HepG2 (cell line): ENCODE data around the gene COX5B. TPM values are rescaled to one million over a fixed set of nuclear protein-coding genes. Genes with fewer than 3 reads are reported as not detected.
"Not testable (repeated sequence)": the region's sequence is repeated elsewhere in the genome, so short reads cannot be mapped to it uniquely, and the experiment has no call there.

ENCODE experiments used
- ATAC-seq: fragments of 200-7000 bp; cut with Tn5 transposase; 3 replicates; pipeline ENCODE4 v1.9.1; 2020; ENCODE audit warnings: mild to moderate bottlenecking, moderate library complexity
- BruUV-seq: library from RNA; stranded (reverse); fragments of 400-500 nt; replicated peaks from 2 replicates; lab custom pipeline; 2021; lab: Mats Ljungman, UMichigan
- CTCF ChIA-PET: fragments of 300-600 bp; formaldehyde crosslinking; extraction: SDS; loops from one replicate; lab custom pipeline; 2021; ENCODE audit warnings: low total read pairs, inconsistent platforms, low intra/inter-chr PET ratio; lab: Yijun Ruan, JAX
- POLR2A ChIA-PET: fragments of 350-600 bp; sonication (Branson Sonifier 250); formaldehyde crosslinking; loops from one replicate; lab custom pipeline; 2020; ENCODE audit warnings: antibody characterized with exemption, inconsistent platforms; lab: Yijun Ruan, JAX
- DNase-seq: peaks from one replicate; pipeline ENCODE4 v3.0.0-alpha.2; 2015; ENCODE audit warnings: low spot score
- FAIRE-seq: peaks from 3 replicates; lab custom pipeline; 2011; peaks lifted over from hg19 to GRCh38; lab: Jason Lieb, UNC
- H2AFZ ChIP-seq: one replicate; pipeline ENCODE4 v1.6.1; 2011; ENCODE audit warnings: low read length, inconsistent platforms
- H3K27ac ChIP-seq: fragments of 300-600 bp; 3 replicates; pipeline ENCODE4 v1.8.0; 2011; ENCODE audit warnings: mixed run types, mild to moderate bottlenecking, mixed read lengths, low read length, inconsistent platforms; ENCODE audit not compliant: insufficient read depth; ENCODE audit errors: extremely low read length
- H3K27me3 ChIP-seq, 2 experiments: fragments of 200-600 bp in 1 of 2; 2 replicates in 1 of 2; 3 replicates in 1 of 2; pipeline versions ENCODE4 v1.6.0 to v1.8.0; 2011; ENCODE audit warnings: low read length in 2 of 2, mild to moderate bottlenecking in 2 of 2, moderate library complexity in 2 of 2, inconsistent platforms in 1 of 2; ENCODE audit not compliant: insufficient read depth in 2 of 2, control insufficient read depth in 1 of 2
- H3K36me3 ChIP-seq, 2 experiments: fragments of 200-600 bp in 1 of 2; replicated peaks in 1 of 2; 2 replicates in 1 of 2; 3 replicates in 1 of 2; pipeline versions ENCODE4 v1.5.1 to v1.8.0; 2011; ENCODE audit warnings: low read length in 2 of 2, inconsistent platforms in 1 of 2; ENCODE audit not compliant: insufficient read depth in 2 of 2, control insufficient read depth in 1 of 2
- H3K4me1 ChIP-seq: 2 replicates; pipeline ENCODE4 v1.5.1; 2012; ENCODE audit warnings: low read length, inconsistent platforms; ENCODE audit not compliant: insufficient read depth
- H3K4me2 ChIP-seq: 2 replicates; pipeline ENCODE4 v1.6.0; 2011; ENCODE audit warnings: low read depth, low read length, inconsistent platforms
- H3K4me3 ChIP-seq, 3 experiments: fragments of 200-600 bp in 1 of 3; sonication (generic), shearing (Covaris generic) in 1 of 3; replicated peaks in 1 of 3; 2 replicates each; pipeline ENCODE4 v1.5.1; 2011 to 2016; ENCODE audit warnings: low read length in 3 of 3, inconsistent platforms in 2 of 3, low read depth in 2 of 3, mild to moderate bottlenecking in 2 of 3, control low read depth in 1 of 3, mixed read lengths in 1 of 3; ENCODE audit not compliant: insufficient read depth in 1 of 3
- H3K79me2 ChIP-seq: one replicate; pipeline ENCODE4 v1.6.1; 2011; ENCODE audit warnings: low read length, inconsistent platforms; ENCODE audit not compliant: insufficient read depth
- H3K9ac ChIP-seq: 2 replicates; pipeline ENCODE4 v1.6.0; 2011; ENCODE audit warnings: mild to moderate bottlenecking, low read depth, low read length, inconsistent platforms; ENCODE audit not compliant: insufficient read depth
- H3K9me3 ChIP-seq: 2 replicates; pipeline ENCODE4 v1.5.1; 2012; ENCODE audit warnings: mild to moderate bottlenecking, low read length
- H4K20me1 ChIP-seq: 2 replicates; pipeline ENCODE4 v1.6.0; 2011; ENCODE audit warnings: inconsistent platforms, mild to moderate bottlenecking, low read length, moderate library complexity; ENCODE audit not compliant: insufficient read depth
- EHMT2 ChIP-seq: fragments of 200-600 bp; sonication (generic); IDR thresholded peaks from 2 replicates; pipeline ENCODE4 v1.7.0; 2017; ENCODE audit warnings: antibody characterized with exemption, low read depth, low read length, borderline replicate concordance
- NFIC ChIP-seq: IDR thresholded peaks from 2 replicates; pipeline ENCODE4 v1.6.1; 2012; ENCODE audit warnings: mild to moderate bottlenecking, low read length, inconsistent platforms
- ZNF264 ChIP-seq: sonication (generic); formaldehyde crosslinking; IDR thresholded peaks from 2 replicates; pipeline ENCODE4 v1.4.0; 2020; ENCODE audit warnings: missing genetic modification reagents
- ZNF644 ChIP-seq: IDR thresholded peaks from 2 replicates; pipeline ENCODE4 v1.6.1; 2016; ENCODE audit warnings: low read depth
- ZSCAN22 ChIP-seq: sonication (generic); formaldehyde crosslinking; IDR thresholded peaks from 2 replicates; pipeline ENCODE4 v1.4.0; 2020; ENCODE audit warnings: mild to moderate bottlenecking, missing genetic modification reagents
- WGBS: methylation state at CpG from one replicate; pipeline ENCODE4 v1.1.6; 2017; ENCODE audit warnings: low lambda C conversion rate; 5-methylcytosine and 5-hydroxymethylcytosine counted together
- in situ Hi-C: cut with HindIII; loops from 2 replicates; pipeline ENCODE4 v1.10.0; 2017; ENCODE audit warnings: low pct_unique_long_range_greater_than_20kb; ENCODE audit not compliant: extremely low pct_ligation_motif_present
- intact Hi-C: fragments of 100-400 bp; cut with micrococcal nuclease; formaldehyde crosslinking; loops from one replicate; pipeline ENCODE4 v1.10.0; 2022; ENCODE audit not compliant: unreplicated experiment
- polyA plus RNA-seq, 8 experiments: library from polyadenylated mRNA; depleted of rRNA in 3 of 8; stranded (reverse) in 7 of 8; unstranded in 1 of 8; fragments of >200 nt; fragmentation: Illumina TruSeq in 4 of 8; extraction: Trizol in 4 of 8; gene quantifications; 2 replicates each; pipeline versions ENCODE4 v1.2.1 to v1.2.3, GENCODE V29; 2011 to 2016; ENCODE audit warnings: low read depth in 4 of 8, missing spikeins in 1 of 8, mixed read lengths in 1 of 8; ENCODE audit not compliant: insufficient read depth in 1 of 8
- total RNA-seq, 5 experiments: library from RNA; depleted of rRNA; stranded (reverse); fragments of >200 nt; fragmentation: Illumina TruSeq; extraction: Trizol; gene quantifications; 2 replicates each; pipeline ENCODE4 v1.2.3, GENCODE V29; 2016; ENCODE audit warnings: low read depth in 1 of 5

COX5B gene
- total and polyA plus RNA-seq, 2 of the 13 experiments (the other 11 are each of a cell fraction or from before 2014, with no cell fraction given) = 453 to 536 TPM

- no peak overlapping the region for H3K4me3 ChIP-seq
- intact Hi-C loops = no loop called here
- POLR2A ChIA-PET = no interaction called here
- H3K36me3 ChIP-seq = no peaks in the 10 kb centered on the region
- no peak overlapping the region for H2AFZ ChIP-seq
- DNase-seq (no peak), ATAC-seq (no peak), FAIRE-seq (no peak)
- in situ Hi-C loops = no loop called here
- no TSS peak for BruUV-seq
- H3K9ac ChIP-seq = no peak overlapping the region
- H3K4me2 ChIP-seq = no peak overlapping the region
- CTCF ChIA-PET = no interaction called here
- no peaks in the 10 kb centered on the region for H3K9me3 ChIP-seq
- TF ChIP-seq ZNF264 (CRISPR knock-in tag) = no peak
- no peak for TF ChIP-seq ZNF644 (CRISPR knock-in tag)
- no peak for TF ChIP-seq ZSCAN22 (CRISPR knock-in tag)
- TF ChIP-seq EHMT2 = no peak
- TF ChIP-seq NFIC = no peak
- WGBS = no CpG with 5 or more reads among the region's 6 CpGs
- no peaks in the 10 kb centered on the region for H3K27me3 ChIP-seq
- no peaks in the 10 kb centered on the region for H3K79me2 ChIP-seq
- H3K4me1 ChIP-seq = no peaks in the 10 kb centered on the region
- H4K20me1 ChIP-seq = no peaks in the 10 kb centered on the region
- no peak overlapping the region for H3K27ac ChIP-seq
Observed at GRCh38 chr2:97617911-97618310, 28.0 kb upstream of the COX5B start.

GRCh38 chr2:97618939-97619827 is 26.7 kb upstream of the COX5B start:
- H2AFZ ChIP-seq, POLR2A ChIA-PET, FAIRE-seq, H3K27ac ChIP-seq, CTCF ChIA-PET, H3K4me2 ChIP-seq, H3K4me3 ChIP-seq, H3K27me3 ChIP-seq, ATAC-seq, H4K20me1 ChIP-seq, H3K4me1 ChIP-seq, H3K36me3 ChIP-seq, DNase-seq, H3K79me2 ChIP-seq, H3K9me3 ChIP-seq, intact Hi-C loops, BruUV-seq, in situ Hi-C loops, H3K9ac ChIP-seq: not testable (repeated sequence)
- WGBS = no CpG with 5 or more reads among the region's 14 CpGs

- FAIRE-seq, H3K4me3 ChIP-seq, ATAC-seq, H3K36me3 ChIP-seq, H3K27me3 ChIP-seq, H4K20me1 ChIP-seq, BruUV-seq, H3K27ac ChIP-seq, intact Hi-C loops, DNase-seq, H3K4me2 ChIP-seq, CTCF ChIA-PET, H3K79me2 ChIP-seq, H3K9me3 ChIP-seq, H3K4me1 ChIP-seq, in situ Hi-C loops, H3K9ac ChIP-seq, H2AFZ ChIP-seq, POLR2A ChIA-PET: not testable (repeated sequence)
- WGBS = 0% methylated on average over 1 of the region's 1 CpG
Observed at GRCh38 chr2:97620492-97620891, 25.4 kb upstream of the COX5B start.

GRCh38 chr2:97622976-97623375 is 22.9 kb upstream of the COX5B start:
- DNase-seq, in situ Hi-C loops, H3K9ac ChIP-seq, H2AFZ ChIP-seq, POLR2A ChIA-PET, H3K79me2 ChIP-seq, H3K4me1 ChIP-seq, H3K27ac ChIP-seq, H3K4me3 ChIP-seq, H4K20me1 ChIP-seq, intact Hi-C loops, FAIRE-seq, CTCF ChIA-PET, H3K27me3 ChIP-seq, BruUV-seq, H3K36me3 ChIP-seq, ATAC-seq, H3K4me2 ChIP-seq, H3K9me3 ChIP-seq: not testable (repeated sequence)
